Breast epithelium (tissue), 4 donors: ENCODE measurements around the gene DACH1. TPM values are rescaled to one million over a fixed set of nuclear protein-coding genes. Genes with fewer than 3 reads are reported as not detected.

ENCODE experiments used
- DNase-seq, 2 donors: peaks; one replicate each; pipeline ENCODE4 v3.0.0-alpha.2; 2019; ENCODE audit warnings: low spot score in 2 of 2
- H3K27ac ChIP-seq, 2 donors: fragments of 200-600 bp; sonication (generic) in 1 of 2; one replicate each; pipeline ENCODE4 v1.5.1; 2016 to 2019; ENCODE audit warnings: mild to moderate bottlenecking in 1 of 2
- H3K27me3 ChIP-seq, 2 donors: fragments of 200-600 bp; sonication (generic) in 1 of 2; one replicate each; pipeline versions ENCODE4 v1.5.1 to v1.6.0; 2017 to 2019; ENCODE audit warnings: control low read depth in 1 of 2, mild to moderate bottlenecking in 1 of 2
- H3K36me3 ChIP-seq: fragments of 200-600 bp; one replicate; pipeline ENCODE4 v1.5.1; 2019
- H3K4me1 ChIP-seq, 2 donors: fragments of 200-600 bp; sonication (generic); one replicate each; pipeline ENCODE4 v1.5.1; 2016 to 2019; ENCODE audit warnings: control low read depth in 1 of 2
- H3K4me3 ChIP-seq, 3 donors: fragments of 200-600 bp; sonication (generic); 1 replicate in 2 of 3; 2 replicates in 1 of 3; pipeline ENCODE4 v1.5.1; 2016 to 2019; ENCODE audit warnings: mild to moderate bottlenecking in 3 of 3, moderate library complexity in 2 of 3
- H3K9me3 ChIP-seq, 2 donors: fragments of 200-600 bp; sonication (generic) in 1 of 2; one replicate each; pipeline ENCODE4 v1.5.1; 2016 to 2019; ENCODE audit warnings: control low read depth in 1 of 2
- POLR2A ChIP-seq: fragments of 450-650 bp; IDR thresholded peaks from one replicate; pipeline ENCODE4 v1.6.1; 2016; ENCODE audit warnings: antibody characterized with exemption, mild to moderate bottlenecking, moderate library complexity
- POLR2AphosphoS5 ChIP-seq, 3 donors: sonication (generic); formaldehyde crosslinking; IDR thresholded peaks; one replicate each; pipeline ENCODE4 v1.6.1; 2017; ENCODE audit warnings: antibody characterized with exemption in 3 of 3
- intact Hi-C: fragments of 100-400 bp; cut with DNase I; formaldehyde crosslinking; loops from one replicate; pipeline ENCODE4 v1.15.1; 2023; ENCODE audit warnings: low total_unique reads
- total RNA-seq, 3 donors: library from RNA; depleted of rRNA; stranded (reverse); fragments of >200 nt; gene quantifications; one replicate each; pipeline ENCODE4 v1.1.0, GENCODE V29; 2016
- TF ChIP-seq, protein P1 (sequence below), 3 donors: fragments of 450-650 bp; IDR thresholded peaks; one replicate each; pipeline ENCODE4 v1.5.1; 2016 to 2017; ENCODE audit warnings: antibody characterized with exemption in 3 of 3, mild to moderate bottlenecking in 3 of 3, moderate library complexity in 3 of 3

DACH1 gene
- total RNA-seq, 3 donors from 2014 or later = 2.2 to 13.9 (median 11.5) TPM

DNA sequence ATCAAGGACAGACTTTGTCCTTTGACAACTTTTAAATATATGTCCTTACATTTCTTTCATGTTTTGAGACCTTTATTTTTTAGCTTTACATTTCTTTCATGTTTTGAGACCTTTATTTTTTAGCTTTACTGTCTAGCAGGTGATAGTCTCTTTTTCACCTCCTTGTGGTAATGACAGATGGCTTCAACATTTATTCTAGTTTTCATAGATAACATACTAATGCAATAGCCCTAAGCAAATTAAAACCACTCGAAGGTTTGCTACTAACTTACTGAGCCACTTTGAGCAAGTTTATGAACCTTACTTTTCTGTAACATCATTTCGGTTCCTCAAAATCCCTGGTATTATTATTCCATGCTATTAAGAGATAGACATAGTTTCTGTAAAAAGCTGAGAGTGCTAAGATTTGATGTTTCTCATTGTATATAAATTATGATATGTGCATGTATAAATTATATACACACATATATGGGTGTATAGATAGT, 4.5 kb downstream of the DACH1 start:
- intact Hi-C loops = no loop called here
- no peaks in the 10 kb centered on the region for H3K9me3 ChIP-seq
- peaks cover 0 to 29% of the 10 kb centered on the region in 2 donors for H3K27me3 ChIP-seq
- H3K27ac ChIP-seq = no peak overlapping the region
- TF ChIP-seq POLR2AphosphoS5 (IDR thresholded peaks at IDR 0.05) (no peak), POLR2A (no peak)
- TF ChIP-seq, protein P1, sequence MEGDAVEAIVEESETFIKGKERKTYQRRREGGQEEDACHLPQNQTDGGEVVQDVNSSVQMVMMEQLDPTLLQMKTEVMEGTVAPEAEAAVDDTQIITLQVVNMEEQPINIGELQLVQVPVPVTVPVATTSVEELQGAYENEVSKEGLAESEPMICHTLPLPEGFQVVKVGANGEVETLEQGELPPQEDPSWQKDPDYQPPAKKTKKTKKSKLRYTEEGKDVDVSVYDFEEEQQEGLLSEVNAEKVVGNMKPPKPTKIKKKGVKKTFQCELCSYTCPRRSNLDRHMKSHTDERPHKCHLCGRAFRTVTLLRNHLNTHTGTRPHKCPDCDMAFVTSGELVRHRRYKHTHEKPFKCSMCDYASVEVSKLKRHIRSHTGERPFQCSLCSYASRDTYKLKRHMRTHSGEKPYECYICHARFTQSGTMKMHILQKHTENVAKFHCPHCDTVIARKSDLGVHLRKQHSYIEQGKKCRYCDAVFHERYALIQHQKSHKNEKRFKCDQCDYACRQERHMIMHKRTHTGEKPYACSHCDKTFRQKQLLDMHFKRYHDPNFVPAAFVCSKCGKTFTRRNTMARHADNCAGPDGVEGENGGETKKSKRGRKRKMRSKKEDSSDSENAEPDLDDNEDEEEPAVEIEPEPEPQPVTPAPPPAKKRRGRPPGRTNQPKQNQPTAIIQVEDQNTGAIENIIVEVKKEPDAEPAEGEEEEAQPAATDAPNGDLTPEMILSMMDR (IDR thresholded peaks at IDR 0.05) = no peak
- DNase-seq = no peak
- no peak overlapping the region for H3K4me3 ChIP-seq
- H3K4me1 ChIP-seq = no peaks in the 10 kb centered on the region
- H3K36me3 ChIP-seq = no peaks in the 10 kb centered on the region

DNA sequence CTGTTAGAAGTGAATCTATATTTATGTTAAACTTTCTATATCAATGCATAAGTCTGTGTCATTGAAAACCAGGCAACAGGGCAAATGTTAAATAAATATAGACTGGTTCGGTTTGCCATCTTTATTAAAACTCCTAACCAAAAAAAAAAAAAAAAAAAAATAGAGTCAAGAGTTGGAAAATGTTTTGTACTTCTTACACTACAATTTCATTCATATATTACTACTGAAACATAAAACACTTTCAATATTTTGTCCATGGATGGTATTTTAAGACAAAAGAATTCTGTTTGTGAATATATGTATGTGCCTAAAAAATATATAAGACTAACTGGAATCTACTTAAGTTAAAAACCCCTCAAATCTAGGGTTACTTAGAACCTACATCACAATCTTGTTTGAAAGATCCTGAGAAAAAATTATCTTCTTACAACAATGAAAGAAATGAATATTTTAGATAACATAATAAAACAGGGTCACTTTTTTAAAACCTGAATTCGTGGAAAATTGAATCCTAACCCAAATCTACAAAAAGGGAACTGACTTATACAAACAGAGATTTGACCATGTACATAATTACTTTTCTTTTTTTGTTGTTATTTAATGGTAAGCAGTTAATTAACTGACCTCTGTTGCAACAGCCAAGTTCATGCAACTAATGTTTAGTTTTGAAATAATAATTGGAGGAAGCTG, 5.1 kb downstream of the DACH1 start:
- intact Hi-C loops = no loop called here
- H3K27me3 ChIP-seq = peaks cover 0 to 23% of the 10 kb centered on the region in 2 donors
- H3K27ac ChIP-seq = no peak overlapping the region
- DNase-seq = no peak
- no peaks in the 10 kb centered on the region for H3K4me1 ChIP-seq
- H3K36me3 ChIP-seq = no peaks in the 10 kb centered on the region
- H3K9me3 ChIP-seq = no peaks in the 10 kb centered on the region
- no peak overlapping the region for H3K4me3 ChIP-seq
- TF ChIP-seq POLR2AphosphoS5 (IDR thresholded peaks at IDR 0.05) (no peak), POLR2A (no peak)
- TF ChIP-seq, protein P1 (IDR thresholded peaks at IDR 0.05) = no peak

DNA sequence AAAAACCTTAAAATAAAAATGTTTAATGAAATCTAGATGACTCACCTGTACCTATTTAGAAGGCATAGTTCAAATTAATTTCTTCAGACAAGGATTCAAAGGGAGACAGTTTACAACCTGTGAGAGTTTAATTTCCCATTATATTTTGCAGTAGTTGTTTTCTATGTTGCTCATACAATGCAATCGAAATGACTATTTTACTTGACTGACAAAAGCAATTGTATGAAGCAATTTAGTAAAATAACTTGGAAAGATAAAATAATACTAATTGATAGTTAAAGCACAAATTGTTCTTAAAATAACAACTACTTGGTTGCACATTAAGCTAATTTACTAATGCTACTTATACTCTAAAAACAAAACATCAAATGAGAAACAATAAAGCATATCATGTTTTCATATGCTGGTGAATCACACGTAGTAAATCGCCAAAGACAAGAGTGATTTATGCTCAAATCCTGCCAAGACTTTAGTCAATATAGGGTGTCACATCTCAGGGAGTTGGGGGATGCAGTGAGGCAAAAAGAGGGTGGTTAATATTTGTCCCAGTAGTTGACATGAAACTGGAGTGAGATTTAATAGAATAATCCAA, 6.4 kb downstream of the DACH1 start:
- Histone ChIP-seq H3K27me3 (peaks cover 0 to 14% of the 10 kb centered on the region in 2 donors), H3K4me3 (no peak overlapping the region), H3K4me1 (no peaks in the 10 kb centered on the region), H3K36me3 (no peaks in the 10 kb centered on the region), H3K27ac (no peak overlapping the region), H3K9me3 (no peaks in the 10 kb centered on the region)
- intact Hi-C loops = no loop called here
- TF ChIP-seq, protein P1 (IDR thresholded peaks at IDR 0.05) = no peak
- TF ChIP-seq POLR2A = no peak
- TF ChIP-seq POLR2AphosphoS5 (IDR thresholded peaks at IDR 0.05) = no peak
- DNase-seq = no peak

DNA sequence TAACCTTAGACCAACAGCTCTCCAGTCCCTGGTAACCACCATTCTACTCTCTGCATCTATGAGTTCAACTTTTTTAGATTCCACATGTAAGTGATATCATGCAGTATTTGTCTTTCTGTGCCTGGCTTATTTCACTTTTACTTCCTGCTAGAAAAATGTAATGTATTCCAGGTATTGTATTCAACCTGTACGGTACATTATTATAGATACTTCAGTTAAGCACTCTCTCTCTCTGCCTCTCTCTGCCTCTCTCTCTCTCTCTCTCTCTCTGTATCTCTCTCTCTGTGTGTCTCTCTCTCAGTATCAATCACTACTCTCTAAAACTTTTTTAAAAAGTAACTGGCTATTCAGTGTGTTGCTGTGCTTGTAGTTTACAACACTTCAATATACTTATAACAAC, 8.4 kb downstream of the DACH1 start:
- intact Hi-C loops = no loop called here
- no peak overlapping the region for H3K27ac ChIP-seq
- DNase-seq = no peak
- H3K4me3 ChIP-seq = no peak overlapping the region
- no peaks in the 10 kb centered on the region for H3K27me3 ChIP-seq
- H3K36me3 ChIP-seq = no peaks in the 10 kb centered on the region
- no peaks in the 10 kb centered on the region for H3K4me1 ChIP-seq
- TF ChIP-seq POLR2AphosphoS5 (IDR thresholded peaks at IDR 0.05) (no peak), POLR2A (no peak)
- TF ChIP-seq, protein P1 (IDR thresholded peaks at IDR 0.05) = no peak
- H3K9me3 ChIP-seq = no peaks in the 10 kb centered on the region

DNA sequence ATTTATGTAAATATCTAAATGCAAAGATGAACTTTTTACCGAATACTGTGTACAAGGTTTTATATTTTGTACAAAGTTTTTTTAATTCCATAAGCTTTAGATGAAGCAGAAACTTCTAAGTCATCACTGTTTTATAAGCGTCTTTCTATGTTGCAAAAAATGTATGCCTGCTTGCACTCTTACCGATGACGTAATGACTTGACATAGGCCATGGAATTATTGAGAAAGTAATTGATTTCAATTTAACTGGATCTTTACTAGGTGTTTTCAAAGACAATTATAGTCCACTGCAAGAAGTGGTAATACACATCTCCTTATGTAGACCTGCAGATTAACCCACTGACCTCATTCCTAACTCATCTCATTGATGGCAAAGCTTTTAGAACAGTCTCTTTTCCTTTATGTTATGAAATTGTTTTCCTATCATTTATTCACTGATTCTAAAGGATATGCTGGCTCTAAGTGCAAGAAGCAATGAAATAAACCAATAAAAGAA, 10.4 kb downstream of the DACH1 start:
- H3K4me1 ChIP-seq = no peaks in the 10 kb centered on the region
- no peak overlapping the region for H3K27ac ChIP-seq
- no peaks in the 10 kb centered on the region for H3K27me3 ChIP-seq
- DNase-seq = no peak
- no peak for TF ChIP-seq POLR2AphosphoS5 (IDR thresholded peaks at IDR 0.05)
- TF ChIP-seq, protein P1 (IDR thresholded peaks at IDR 0.05) = no peak
- no peak for TF ChIP-seq POLR2A
- H3K4me3 ChIP-seq = no peak overlapping the region
- H3K9me3 ChIP-seq = no peaks in the 10 kb centered on the region
- intact Hi-C loops = no loop called here
- no peaks in the 10 kb centered on the region for H3K36me3 ChIP-seq
